Vagina (tissue), 2 donors: ENCODE data around the gene SPATA33.
"Not testable (repeated sequence)": the region's sequence is repeated elsewhere in the genome, so short reads cannot be mapped to it uniquely, and the experiment has no call there.

Experiments
- CTCF ChIP-seq, 3 experiments: fragments of 450-650 bp in 2 of 3; fragments of 200-600 bp in 1 of 3; sonication (generic) in 1 of 3; IDR thresholded peaks; one replicate each; pipeline ENCODE4 v1.5.1; 2017 to 2019; ENCODE audit warnings: antibody characterized with exemption in 3 of 3, mild to moderate bottlenecking in 2 of 3, moderate library complexity in 2 of 3
- POLR2A ChIP-seq, 2 donors: fragments of 450-650 bp; IDR thresholded peaks; one replicate each; pipeline ENCODE4 v1.6.1; 2017; ENCODE audit warnings: antibody characterized with exemption in 2 of 2, mild to moderate bottlenecking in 2 of 2, moderate library complexity in 2 of 2
- POLR2AphosphoS5 ChIP-seq, 2 donors: sonication (generic); formaldehyde crosslinking; IDR thresholded peaks; one replicate each; pipeline ENCODE4 v1.9.0; 2017; ENCODE audit warnings: antibody characterized with exemption in 2 of 2, mild to moderate bottlenecking in 2 of 2, low read depth in 1 of 2; ENCODE audit not compliant: insufficient read depth in 1 of 2

GRCh38 chr16:89664238-89664637 is 6.6 kb downstream of the SPATA33 start:
- not testable (repeated sequence) for TF ChIP-seq CTCF (IDR thresholded peaks at IDR 0.05); POLR2A (IDR thresholded peaks at IDR 0.05); POLR2AphosphoS5 (IDR thresholded peaks at IDR 0.05; ENCODE audit: insufficient read depth in 1 of 2, low read depth in 1 of 2)
